HepG2 (cell line): ENCODE measurements around the gene PSD. TPM values are rescaled to one million over a fixed set of nuclear protein-coding genes. Genes with fewer than 3 reads are reported as not detected.

Experiments used
- ARNT2 ChIP-seq: sonication (generic); formaldehyde crosslinking; IDR thresholded peaks from 2 replicates; pipeline ENCODE4 v1.8.0; 2022; ENCODE audit warnings: mild to moderate bottlenecking, low read depth, missing genetic modification reagents, moderate library complexity
- BRCA1 ChIP-seq: sonication (generic); formaldehyde crosslinking; IDR thresholded peaks from 2 replicates; pipeline ENCODE4 v1.4.0; 2020; ENCODE audit warnings: missing genetic modification reagents
- EZH2 ChIP-seq: conservative IDR thresholded peaks from 2 replicates; pipeline ENCODE4 v1.6.1; 2012; ENCODE audit warnings: mild to moderate bottlenecking, low read depth, low read length, moderate library complexity
- GLI4 ChIP-seq: sonication (generic); formaldehyde crosslinking; IDR thresholded peaks from 2 replicates; pipeline ENCODE4 v1.5.1; 2020; ENCODE audit warnings: missing genetic modification reagents, mild to moderate bottlenecking, moderate library complexity, borderline replicate concordance
- HBP1 ChIP-seq: IDR thresholded peaks from 2 replicates; pipeline ENCODE4 v1.6.1; 2016; ENCODE audit warnings: low read depth, control low read depth
- HDAC1 ChIP-seq: sonication (generic); formaldehyde crosslinking; IDR thresholded peaks from 2 replicates; pipeline ENCODE4 v1.5.1; 2020; ENCODE audit warnings: mild to moderate bottlenecking, missing genetic modification reagents
- NFE2 ChIP-seq: sonication (generic); formaldehyde crosslinking; IDR thresholded peaks from 2 replicates; pipeline ENCODE4 v1.4.0; 2020; ENCODE audit warnings: missing genetic modification reagents
- NFIB ChIP-seq: sonication (generic); formaldehyde crosslinking; IDR thresholded peaks from 2 replicates; pipeline ENCODE4 v1.9.0; 2021; ENCODE audit warnings: missing genetic modification reagents, mild to moderate bottlenecking, borderline replicate concordance
- NR3C1 ChIP-seq: sonication (generic); formaldehyde crosslinking; IDR thresholded peaks from 2 replicates; pipeline ENCODE4 v1.4.0; 2020; ENCODE audit warnings: missing genetic modification reagents
- PBX2 ChIP-seq: IDR thresholded peaks from 2 replicates; pipeline ENCODE4 v1.6.1; 2016; ENCODE audit warnings: control low read depth
- REPIN1 ChIP-seq: sonication (generic); formaldehyde crosslinking; IDR thresholded peaks from 2 replicates; pipeline ENCODE4 v1.8.0; 2022; ENCODE audit warnings: missing genetic modification reagents, low read depth, mild to moderate bottlenecking, borderline replicate concordance
- SALL2 ChIP-seq: sonication (generic); formaldehyde crosslinking; IDR thresholded peaks from 2 replicates; pipeline ENCODE4 v1.8.1; 2023; ENCODE audit warnings: mild to moderate bottlenecking, missing genetic modification reagents, inconsistent platforms
- SP140L ChIP-seq: sonication (generic); formaldehyde crosslinking; IDR thresholded peaks from 2 replicates; pipeline ENCODE4 v1.4.0; 2020; ENCODE audit warnings: missing genetic modification reagents, borderline replicate concordance
- ZNF274 ChIP-seq: sonication (generic); formaldehyde crosslinking; IDR thresholded peaks from 2 replicates; pipeline ENCODE4 v1.5.1; 2020; ENCODE audit warnings: mild to moderate bottlenecking, missing genetic modification reagents
- ZNF335 ChIP-seq: sonication (generic); formaldehyde crosslinking; IDR thresholded peaks from 2 replicates; pipeline ENCODE4 v1.4.0; 2020; ENCODE audit warnings: missing genetic modification reagents
- polyA plus RNA-seq, 8 experiments: library from polyadenylated mRNA; depleted of rRNA in 3 of 8; stranded (reverse) in 7 of 8; unstranded in 1 of 8; fragments of >200 nt; fragmentation: Illumina TruSeq in 4 of 8; extraction: Trizol in 4 of 8; gene quantifications; 2 replicates each; pipeline versions ENCODE4 v1.2.1 to v1.2.3, GENCODE V29; 2011 to 2016; ENCODE audit warnings: low read depth in 4 of 8, missing spikeins in 1 of 8, mixed read lengths in 1 of 8; ENCODE audit not compliant: insufficient read depth in 1 of 8
- total RNA-seq, 5 experiments: library from RNA; depleted of rRNA; stranded (reverse); fragments of >200 nt; fragmentation: Illumina TruSeq; extraction: Trizol; gene quantifications; 2 replicates each; pipeline ENCODE4 v1.2.3, GENCODE V29; 2016; ENCODE audit warnings: low read depth in 1 of 5
- TF ChIP-seq, protein P1 (sequence below): IDR thresholded peaks from 2 replicates; pipeline ENCODE4 v1.6.1; 2016; ENCODE audit warnings: low read depth, borderline replicate concordance
- TF ChIP-seq, protein P2 (sequence below): sonication (generic); formaldehyde crosslinking; IDR thresholded peaks from 2 replicates; pipeline ENCODE4 v1.4.0; 2020; ENCODE audit warnings: low read depth, mild to moderate bottlenecking, missing genetic modification reagents
- TF ChIP-seq, protein P3 (sequence below): IDR thresholded peaks from 2 replicates; pipeline ENCODE4 v1.6.1; 2016; ENCODE audit warnings: mild to moderate bottlenecking
- TF ChIP-seq, protein P4 (sequence below): sonication (generic); formaldehyde crosslinking; IDR thresholded peaks from 2 replicates; pipeline ENCODE4 v1.5.1; 2020; ENCODE audit warnings: missing genetic modification reagents, mild to moderate bottlenecking, borderline replicate concordance

Gene PSD
- total and polyA plus RNA-seq, 2 of the 13 experiments (the other 11 are each of a cell fraction or from before 2014, with no cell fraction given), result 0.35 to 0.58 TPM

DNA sequence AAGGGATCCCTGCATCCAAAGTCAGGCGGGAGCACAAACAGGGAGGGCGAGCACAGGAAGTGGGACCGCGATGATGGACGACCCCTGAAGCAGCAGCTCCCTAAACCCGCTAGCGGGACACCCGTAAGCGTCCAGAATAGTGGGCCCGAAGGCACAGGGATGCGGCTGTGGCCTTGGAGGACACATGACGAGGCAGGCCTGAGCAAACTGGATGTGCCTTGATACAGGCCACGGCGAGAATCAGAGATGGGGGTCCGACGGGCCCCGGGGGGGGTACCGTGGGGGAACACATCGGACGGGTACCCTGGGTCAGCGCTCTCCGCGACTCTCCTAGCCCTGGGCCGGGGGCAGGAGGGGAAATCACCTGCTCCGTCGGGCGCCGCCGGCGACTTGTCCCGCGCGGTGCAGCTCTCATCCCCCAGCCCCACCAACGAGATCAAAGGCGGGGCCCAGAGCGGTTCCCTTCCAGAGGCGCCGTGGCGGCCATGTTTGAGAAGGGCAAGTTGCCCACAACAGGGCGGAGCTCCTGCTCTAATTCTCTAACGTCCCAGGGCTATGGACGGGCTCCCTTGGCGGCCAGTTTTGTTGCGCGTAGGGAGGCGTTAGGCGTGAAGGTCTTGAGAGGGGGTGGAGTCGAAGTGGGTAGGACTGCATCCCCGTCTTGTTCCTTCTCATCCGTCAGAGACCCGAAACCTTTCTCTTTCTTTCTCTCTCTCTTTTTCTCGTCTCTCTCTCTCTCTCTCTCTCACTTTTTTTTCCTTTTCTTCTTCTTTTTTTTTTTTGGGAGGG is 13.8 kb upstream of the PSD start, which contains the start of gene CUEDC2 (continued):
- TF ChIP-seq NR3C1 (CRISPR knock-in tag), result no peak
- peak; percentile 68; the same call in 1 of the 2 replicates for TF ChIP-seq ZNF274
- TF ChIP-seq HBP1 (CRISPR knock-in tag), result peak; percentile 46; the same call in 1 of the 2 replicates
- peak; percentile 92 for TF ChIP-seq HDAC1
- TF ChIP-seq NFIB, result no peak
- TF ChIP-seq, protein P1, sequence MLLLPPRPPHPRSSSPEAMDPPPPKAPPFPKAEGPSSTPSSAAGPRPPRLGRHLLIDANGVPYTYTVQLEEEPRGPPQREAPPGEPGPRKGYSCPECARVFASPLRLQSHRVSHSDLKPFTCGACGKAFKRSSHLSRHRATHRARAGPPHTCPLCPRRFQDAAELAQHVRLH, result peak; percentile 67; the same call in 1 of the 2 replicates
- peak; percentile 20; the same call in 1 of the 2 replicates for TF ChIP-seq REPIN1 (CRISPR knock-in tag)
- TF ChIP-seq, protein P2, sequence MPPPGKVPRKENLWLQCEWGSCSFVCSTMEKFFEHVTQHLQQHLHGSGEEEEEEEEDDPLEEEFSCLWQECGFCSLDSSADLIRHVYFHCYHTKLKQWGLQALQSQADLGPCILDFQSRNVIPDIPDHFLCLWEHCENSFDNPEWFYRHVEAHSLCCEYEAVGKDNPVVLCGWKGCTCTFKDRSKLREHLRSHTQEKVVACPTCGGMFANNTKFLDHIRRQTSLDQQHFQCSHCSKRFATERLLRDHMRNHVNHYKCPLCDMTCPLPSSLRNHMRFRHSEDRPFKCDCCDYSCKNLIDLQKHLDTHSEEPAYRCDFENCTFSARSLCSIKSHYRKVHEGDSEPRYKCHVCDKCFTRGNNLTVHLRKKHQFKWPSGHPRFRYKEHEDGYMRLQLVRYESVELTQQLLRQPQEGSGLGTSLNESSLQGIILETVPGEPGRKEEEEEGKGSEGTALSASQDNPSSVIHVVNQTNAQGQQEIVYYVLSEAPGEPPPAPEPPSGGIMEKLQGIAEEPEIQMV (CRISPR knock-in tag), result 0 out of 2 replicates have a peak, but pooled peaks have one; percentile 30
- TF ChIP-seq PBX2 (CRISPR knock-in tag), result no peak
- TF ChIP-seq ZNF335 (CRISPR knock-in tag), result peak; percentile 46; the same call in 1 of the 2 replicates
- no peak for TF ChIP-seq SALL2
- TF ChIP-seq, protein P3, sequence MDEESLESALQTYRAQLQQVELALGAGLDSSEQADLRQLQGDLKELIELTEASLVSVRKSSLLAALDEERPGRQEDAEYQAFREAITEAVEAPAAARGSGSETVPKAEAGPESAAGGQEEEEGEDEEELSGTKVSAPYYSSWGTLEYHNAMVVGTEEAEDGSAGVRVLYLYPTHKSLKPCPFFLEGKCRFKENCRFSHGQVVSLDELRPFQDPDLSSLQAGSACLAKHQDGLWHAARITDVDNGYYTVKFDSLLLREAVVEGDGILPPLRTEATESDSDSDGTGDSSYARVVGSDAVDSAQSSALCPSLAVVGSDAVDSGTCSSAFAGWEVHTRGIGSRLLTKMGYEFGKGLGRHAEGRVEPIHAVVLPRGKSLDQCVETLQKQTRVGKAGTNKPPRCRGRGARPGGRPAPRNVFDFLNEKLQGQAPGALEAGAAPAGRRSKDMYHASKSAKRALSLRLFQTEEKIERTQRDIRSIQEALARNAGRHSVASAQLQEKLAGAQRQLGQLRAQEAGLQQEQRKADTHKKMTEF (CRISPR knock-in tag), result peak; percentile 84
- no peak for TF ChIP-seq EZH2
- TF ChIP-seq SP140L (CRISPR knock-in tag), result no peak
- TF ChIP-seq ARNT2 (CRISPR knock-in tag), result no peak
- no peak for TF ChIP-seq NFE2 (CRISPR knock-in tag)
- TF ChIP-seq, protein P4, sequence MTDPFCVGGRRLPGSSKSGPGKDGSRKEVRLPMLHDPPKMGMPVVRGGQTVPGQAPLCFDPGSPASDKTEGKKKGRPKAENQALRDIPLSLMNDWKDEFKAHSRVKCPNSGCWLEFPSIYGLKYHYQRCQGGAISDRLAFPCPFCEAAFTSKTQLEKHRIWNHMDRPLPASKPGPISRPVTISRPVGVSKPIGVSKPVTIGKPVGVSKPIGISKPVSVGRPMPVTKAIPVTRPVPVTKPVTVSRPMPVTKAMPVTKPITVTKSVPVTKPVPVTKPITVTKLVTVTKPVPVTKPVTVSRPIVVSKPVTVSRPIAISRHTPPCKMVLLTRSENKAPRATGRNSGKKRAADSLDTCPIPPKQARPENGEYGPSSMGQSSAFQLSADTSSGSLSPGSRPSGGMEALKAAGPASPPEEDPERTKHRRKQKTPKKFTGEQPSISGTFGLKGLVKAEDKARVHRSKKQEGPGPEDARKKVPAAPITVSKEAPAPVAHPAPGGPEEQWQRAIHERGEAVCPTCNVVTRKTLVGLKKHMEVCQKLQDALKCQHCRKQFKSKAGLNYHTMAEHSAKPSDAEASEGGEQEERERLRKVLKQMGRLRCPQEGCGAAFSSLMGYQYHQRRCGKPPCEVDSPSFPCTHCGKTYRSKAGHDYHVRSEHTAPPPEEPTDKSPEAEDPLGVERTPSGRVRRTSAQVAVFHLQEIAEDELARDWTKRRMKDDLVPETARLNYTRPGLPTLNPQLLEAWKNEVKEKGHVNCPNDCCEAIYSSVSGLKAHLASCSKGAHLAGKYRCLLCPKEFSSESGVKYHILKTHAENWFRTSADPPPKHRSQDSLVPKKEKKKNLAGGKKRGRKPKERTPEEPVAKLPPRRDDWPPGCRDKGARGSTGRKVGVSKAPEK, result peak; percentile 77; the same call in 1 of the 2 replicates
- TF ChIP-seq BRCA1 (CRISPR knock-in tag), result no peak
- peak; percentile 85; the same call in 1 of the 2 replicates for TF ChIP-seq GLI4
